ENCODE data around the gene GJA9.
"Not testable (repeated sequence)": the region's sequence is repeated elsewhere in the genome, so short reads cannot be mapped to it uniquely, and the experiment has no call there.

The GJA9 gene

GRCh38 chr1:38873027-38873969, 8.1 kb downstream of the GJA9 start, which contains the start of gene MYCBP:
Gene MYCBP (minus strand): TSS chr1:38873348. CDS start chr1:38873305, 43 bp downstream.
- DNase-seq: peak; percentile 97 to 98 (median 97)

GRCh38 chr1:38872401-38873026, 8.9 kb downstream of the GJA9 start:
- peak; percentile 23 to 61 (median 44) for DNase-seq

GRCh38 chr1:38870996-38871395, 10.4 kb downstream of the GJA9 start:
- DNase-seq: no peak

GRCh38 chr1:38867208-38867607, 14.2 kb downstream of the GJA9 start:
- DNase-seq: no peak

- no peak for DNase-seq
These were observed 16.2 kb downstream of the GJA9 start for GRCh38 chr1:38865112-38865715.

GRCh38 chr1:38860454-38860795, 21.0 kb downstream of the GJA9 start:
- DNase-seq: no peak

- peak; percentile 99 to 100 (median 99) for DNase-seq
These were observed 21.6 kb downstream of the GJA9 start, which contains the start of gene RRAGC for GRCh38 chr1:38859561-38860453. Gene RRAGC (minus strand): TSS chr1:38859772. CDS start chr1:38859646, 126 bp downstream.

GRCh38 chr1:38858833-38859560, 22.4 kb downstream of the GJA9 start:
- DNase-seq: peak; percentile 44 to 66 (median 54)

GRCh38 chr1:38852780-38853179, 28.6 kb downstream of the GJA9 start:
- no peak for DNase-seq

GRCh38 chr1:38848071-38848470, 33.3 kb downstream of the GJA9 start:
- peak; percentile 35 to 80 (median 62) for DNase-seq

- no peak for DNase-seq
These were observed 35.2 kb downstream of the GJA9 start for GRCh38 chr1:38846210-38846609.

- DNase-seq: not testable (repeated sequence)
These were observed 36.3 kb downstream of the GJA9 start for GRCh38 chr1:38845088-38845487.

- no peak for DNase-seq
These were observed 41.1 kb downstream of the GJA9 start for GRCh38 chr1:38840281-38840680.

- no peak for DNase-seq
These were observed 42.0 kb downstream of the GJA9 start for GRCh38 chr1:38839363-38839762.

GRCh38 chr1:38836316-38836715, 45.1 kb downstream of the GJA9 start:
- DNase-seq: not testable (repeated sequence)

GRCh38 chr1:38834937-38835827, 46.2 kb downstream of the GJA9 start:
- DNase-seq: peak; percentile 73 to 89 (median 84)

- peak; percentile 36 to 70 (median 57) for DNase-seq
These were observed 47.1 kb downstream of the GJA9 start for GRCh38 chr1:38834221-38834782.

- peak in 1 of 4 experiments; percentile 32 for DNase-seq
These were observed 48.2 kb downstream of the GJA9 start for GRCh38 chr1:38833146-38833545.

- no peak for DNase-seq
These were observed 49.0 kb downstream of the GJA9 start for GRCh38 chr1:38832370-38832734.
